H9 (cell line): ENCODE measurements around the gene RRAD. TPM values are rescaled to one million over a fixed set of nuclear protein-coding genes. Genes with fewer than 3 reads are reported as not detected.

Experiments
- DNase-seq: peaks from one replicate; pipeline ENCODE4 v3.0.0-alpha.2; 2017
- H2AFZ ChIP-seq: one replicate; pipeline ENCODE4 v1.6.1; 2013; ENCODE audit warnings: mild to moderate bottlenecking, low read length, control low read depth, moderate library complexity
- H2AK5ac ChIP-seq: 2 replicates; pipeline ENCODE4 v1.6.1; 2013; ENCODE audit warnings: low read length, control low read depth, mixed read lengths; ENCODE audit not compliant: insufficient read length
- H2BK120ac ChIP-seq: one replicate; pipeline ENCODE4 v1.6.1; 2013; ENCODE audit warnings: low read depth, mild to moderate bottlenecking, low read length, control low read depth, inconsistent platforms; ENCODE audit not compliant: poor library complexity, severe bottlenecking
- H2BK12ac ChIP-seq: 2 replicates; pipeline ENCODE4 v1.6.1; 2013; ENCODE audit warnings: low read length, control low read depth, mixed read lengths, low read depth; ENCODE audit not compliant: insufficient read length
- H2BK15ac ChIP-seq: 2 replicates; pipeline ENCODE4 v1.6.1; 2013; ENCODE audit warnings: low read depth, low read length, control low read depth
- H2BK20ac ChIP-seq: one replicate; pipeline ENCODE4 v1.6.1; 2013; ENCODE audit warnings: low read depth, mild to moderate bottlenecking, low read length, control low read depth, inconsistent platforms; ENCODE audit not compliant: poor library complexity, severe bottlenecking
- H2BK5ac ChIP-seq: 2 replicates; pipeline ENCODE4 v1.6.1; 2013; ENCODE audit warnings: low read length, control low read depth, mixed read lengths; ENCODE audit not compliant: insufficient read length
- H3K14ac ChIP-seq: 2 replicates; pipeline ENCODE4 v1.6.1; 2013; ENCODE audit warnings: low read length, control low read depth; ENCODE audit not compliant: insufficient read depth
- H3K18ac ChIP-seq: 2 replicates; pipeline ENCODE4 v1.6.1; 2013; ENCODE audit warnings: low read depth, mild to moderate bottlenecking, mixed read lengths, low read length, control low read depth; ENCODE audit not compliant: insufficient read length
- H3K23ac ChIP-seq: 2 replicates; pipeline ENCODE4 v1.6.1; 2013; ENCODE audit warnings: low read length, control low read depth, mixed read lengths, low read depth; ENCODE audit not compliant: insufficient read length
- H3K23me2 ChIP-seq: 2 replicates; pipeline ENCODE4 v1.6.1; 2013; ENCODE audit warnings: low read depth, mild to moderate bottlenecking, mixed read lengths, low read length, control low read depth; ENCODE audit not compliant: insufficient read length, poor library complexity, severe bottlenecking
- H3K27ac ChIP-seq: 2 replicates; pipeline ENCODE4 v1.5.1; 2013; ENCODE audit warnings: low read length, control low read depth, mixed read lengths, low read depth; ENCODE audit not compliant: insufficient read length
- H3K27me3 ChIP-seq: 2 replicates; pipeline ENCODE4 v1.6.1; 2013; ENCODE audit warnings: low read length, control low read depth, inconsistent platforms; ENCODE audit not compliant: insufficient read depth
- H3K4ac ChIP-seq: 2 replicates; pipeline ENCODE4 v1.6.1; 2013; ENCODE audit warnings: low read depth, mild to moderate bottlenecking, control low read depth, inconsistent platforms, low read length, moderate library complexity
- H3K4me1 ChIP-seq: 2 replicates; pipeline ENCODE4 v1.6.1; 2013; ENCODE audit warnings: low read length, control low read depth, inconsistent platforms; ENCODE audit not compliant: insufficient read depth
- H3K4me2 ChIP-seq: 2 replicates; pipeline ENCODE4 v1.6.1; 2013; ENCODE audit warnings: low read length, control low read depth, mixed read lengths; ENCODE audit not compliant: insufficient read length, insufficient read depth
- H3K56ac ChIP-seq: 2 replicates; pipeline ENCODE4 v1.6.1; 2013; ENCODE audit warnings: low read depth, mild to moderate bottlenecking, mixed read lengths, low read length, control low read depth; ENCODE audit not compliant: insufficient read length
- H3K79me1 ChIP-seq: 2 replicates; pipeline ENCODE4 v1.6.1; 2013; ENCODE audit warnings: low read depth, mild to moderate bottlenecking, moderate library complexity, low read length, control low read depth, inconsistent platforms; ENCODE audit not compliant: insufficient read depth, poor library complexity, severe bottlenecking
- H3K79me2 ChIP-seq: 2 replicates; pipeline ENCODE4 v1.6.1; 2013; ENCODE audit warnings: low read length, control low read depth, inconsistent platforms; ENCODE audit not compliant: insufficient read depth
- H3K9ac ChIP-seq: 2 replicates; pipeline ENCODE4 v1.6.1; 2013; ENCODE audit warnings: low read length, control low read depth, mixed read lengths; ENCODE audit not compliant: insufficient read length; ENCODE audit errors: extremely low read depth
- H3K9me3 ChIP-seq: one replicate; pipeline ENCODE4 v1.6.1; 2013; ENCODE audit warnings: low read depth, low read length, inconsistent platforms; ENCODE audit not compliant: control insufficient read depth
- H3T11ph ChIP-seq: one replicate; pipeline ENCODE4 v1.6.1; 2013; ENCODE audit warnings: mild to moderate bottlenecking, low read length, control low read depth, inconsistent platforms
- H4K20me1 ChIP-seq: one replicate; pipeline ENCODE4 v1.6.1; 2013; ENCODE audit not compliant: control insufficient read depth, insufficient read length, insufficient read depth
- H4K5ac ChIP-seq: 2 replicates; pipeline ENCODE4 v1.6.1; 2013; ENCODE audit warnings: low read depth, mild to moderate bottlenecking, mixed read lengths, low read length, control low read depth; ENCODE audit not compliant: insufficient read length
- H4K8ac ChIP-seq: replicated peaks from 2 replicates; pipeline ENCODE4 v1.6.1; 2013; ENCODE audit warnings: low read length, control low read depth, mixed read lengths, low read depth; ENCODE audit not compliant: insufficient read length
- H4K91ac ChIP-seq: 2 replicates; pipeline ENCODE4 v1.6.1; 2013; ENCODE audit warnings: low read depth, mild to moderate bottlenecking, moderate library complexity, mixed read lengths, low read length, control low read depth; ENCODE audit not compliant: insufficient read length
- H3K27ac Mint-ChIP-seq, 3 experiments: 2 replicates in 2 of 3; 3 replicates in 1 of 3; pipeline ENCODE4 v1.8.0; 2020 to 2021; ENCODE audit warnings: mixed read lengths in 3 of 3, mild to moderate bottlenecking in 1 of 3, moderate library complexity in 1 of 3
- H3K27me3 Mint-ChIP-seq: 2 replicates; pipeline ENCODE4 v1.8.0; 2021; ENCODE audit warnings: low read depth, mild to moderate bottlenecking, moderate library complexity, mixed read lengths
- H3K36me3 Mint-ChIP-seq, 3 experiments: 2 replicates in 2 of 3; 3 replicates in 1 of 3; pipeline ENCODE4 v1.8.0; 2020 to 2021; ENCODE audit warnings: low read depth in 3 of 3, mixed read lengths in 3 of 3; ENCODE audit not compliant: insufficient read depth in 1 of 3
- H3K4me1 Mint-ChIP-seq, 2 experiments: 2 replicates each; pipeline ENCODE4 v1.8.0; 2020; ENCODE audit warnings: mixed read lengths in 2 of 2
- H3K4me3 Mint-ChIP-seq, 2 experiments: 2 replicates in 1 of 2; 3 replicates in 1 of 2; pipeline ENCODE4 v1.8.0; 2020 to 2021; ENCODE audit warnings: mild to moderate bottlenecking in 2 of 2, mixed read lengths in 2 of 2, moderate library complexity in 1 of 2
- H3K9me3 Mint-ChIP-seq, 2 experiments: 2 replicates in 1 of 2; 3 replicates in 1 of 2; pipeline ENCODE4 v1.8.0; 2020; ENCODE audit warnings: mild to moderate bottlenecking in 2 of 2, mixed read lengths in 2 of 2, moderate library complexity in 1 of 2
- WGBS: extraction: QIAGEN DNeasy Blood & Tissue Kit; methylation state at CpG from one replicate; pipeline ENCODE4 v1.1.7; 2013; ENCODE audit warnings: missing lambda C conversion rate, low lambda C conversion rate, mixed read lengths; ENCODE audit not compliant: insufficient read length; ENCODE audit errors: extremely low coverage; 5-methylcytosine and 5-hydroxymethylcytosine counted together
- total RNA-seq: library from RNA; stranded (reverse); gene quantifications from 2 replicates; pipeline ENCODE4 v1.2.1, GENCODE V29; 2021
- TF ChIP-seq, protein P1 (sequence below): fragments of 200-600 bp; sonication (generic); conservative IDR thresholded peaks from 3 replicates; pipeline ENCODE4 v1.8.0; 2021; ENCODE audit warnings: antibody characterized with exemption, mild to moderate bottlenecking

The RRAD gene
- total RNA-seq, 1 experiment from 2014 or later = 0.72 TPM

DNA sequence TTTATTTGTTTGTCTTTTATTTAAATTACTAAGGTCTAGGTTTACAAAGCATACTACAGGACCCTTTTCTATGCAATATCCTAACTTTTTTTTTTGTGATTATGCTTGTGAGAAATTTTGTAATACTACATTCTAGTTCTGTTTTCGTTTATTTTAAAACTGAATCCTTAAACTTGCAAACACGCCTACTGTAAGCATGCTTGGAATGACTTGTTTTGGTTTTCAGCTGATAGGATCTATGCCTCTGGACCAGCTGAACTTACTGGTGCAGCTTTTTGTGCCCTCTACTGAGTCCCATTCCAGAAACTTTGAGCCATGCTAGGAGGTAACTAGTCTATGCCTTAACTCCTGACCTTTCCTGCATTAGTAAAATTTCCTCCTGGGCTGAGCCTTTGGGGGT lies 39.0 kb downstream of the RRAD start:
- no peaks in the 10 kb centered on the region for H3K27me3 ChIP-seq
- H3K56ac ChIP-seq = no peak overlapping the region
- H3K23ac ChIP-seq = no peak overlapping the region
- no peaks in the 10 kb centered on the region for H3K4me1 ChIP-seq
- no peak overlapping the region for H2AK5ac ChIP-seq
- Mint-ChIP-seq H3K4me3 (no peak overlapping the region), H3K27me3 (no peaks in the 10 kb centered on the region), H3K4me1 (peaks cover 6 to 7% of the 10 kb centered on the region in 2 experiments; a peak in 2 of 4 replicates), H3K27ac (peak overlapping the region in 1 of 3 experiments; percentile 32; a peak in 1 of 7 replicates), H3K36me3 (peaks cover 15 to 49% (median 38%) of the 10 kb centered on the region in 3 experiments; a peak in 6 of 7 replicates), H3K9me3 (no peaks in the 10 kb centered on the region)
- no peak overlapping the region for H2BK5ac ChIP-seq
- peaks cover 2% of the 10 kb centered on the region for H3K79me1 ChIP-seq
- no peak overlapping the region for H4K8ac ChIP-seq
- H4K20me1 ChIP-seq = no peaks in the 10 kb centered on the region
- DNase-seq = no peak
- H2BK12ac ChIP-seq = no peak overlapping the region
- no peak overlapping the region for H3K4ac ChIP-seq
- no peak overlapping the region for H3K14ac ChIP-seq
- H3K79me2 ChIP-seq = peaks cover 5% of the 10 kb centered on the region; the same call in 1 of the 2 replicates
- H3K9ac ChIP-seq = no peak overlapping the region
- H2BK120ac ChIP-seq = no peak overlapping the region
- H3T11ph ChIP-seq = no peak overlapping the region
- no peaks in the 10 kb centered on the region for H3K23me2 ChIP-seq
- H2BK15ac ChIP-seq = no peak overlapping the region
- H4K5ac ChIP-seq = no peak overlapping the region
- H2AFZ ChIP-seq = no peak overlapping the region
- H3K18ac ChIP-seq = no peak overlapping the region
- TF ChIP-seq, protein P1, sequence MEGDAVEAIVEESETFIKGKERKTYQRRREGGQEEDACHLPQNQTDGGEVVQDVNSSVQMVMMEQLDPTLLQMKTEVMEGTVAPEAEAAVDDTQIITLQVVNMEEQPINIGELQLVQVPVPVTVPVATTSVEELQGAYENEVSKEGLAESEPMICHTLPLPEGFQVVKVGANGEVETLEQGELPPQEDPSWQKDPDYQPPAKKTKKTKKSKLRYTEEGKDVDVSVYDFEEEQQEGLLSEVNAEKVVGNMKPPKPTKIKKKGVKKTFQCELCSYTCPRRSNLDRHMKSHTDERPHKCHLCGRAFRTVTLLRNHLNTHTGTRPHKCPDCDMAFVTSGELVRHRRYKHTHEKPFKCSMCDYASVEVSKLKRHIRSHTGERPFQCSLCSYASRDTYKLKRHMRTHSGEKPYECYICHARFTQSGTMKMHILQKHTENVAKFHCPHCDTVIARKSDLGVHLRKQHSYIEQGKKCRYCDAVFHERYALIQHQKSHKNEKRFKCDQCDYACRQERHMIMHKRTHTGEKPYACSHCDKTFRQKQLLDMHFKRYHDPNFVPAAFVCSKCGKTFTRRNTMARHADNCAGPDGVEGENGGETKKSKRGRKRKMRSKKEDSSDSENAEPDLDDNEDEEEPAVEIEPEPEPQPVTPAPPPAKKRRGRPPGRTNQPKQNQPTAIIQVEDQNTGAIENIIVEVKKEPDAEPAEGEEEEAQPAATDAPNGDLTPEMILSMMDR = no peak
- H3K4me2 ChIP-seq = no peak overlapping the region
- H4K91ac ChIP-seq = no peak overlapping the region
- no peak overlapping the region for H3K27ac ChIP-seq
- H3K9me3 ChIP-seq = no peaks in the 10 kb centered on the region
- no peak overlapping the region for H2BK20ac ChIP-seq
- no CpG with 5 or more reads among the region's 2 CpGs for WGBS
